Mesenchymal stem cell (in vitro differentiated cells and primary cell): ENCODE measurements around the gene HTRA3.
"Not testable (repeated sequence)": the region's sequence is repeated elsewhere in the genome, so short reads cannot be mapped to it uniquely, and the experiment has no call there.

Experiments used
- DNase-seq: peaks from one replicate; pipeline ENCODE4 v3.0.0-alpha.2; 2013
- H2AFZ ChIP-seq: one replicate; pipeline ENCODE4 v1.6.1; 2013; ENCODE audit warnings: low read depth, mild to moderate bottlenecking, control low read depth, inconsistent platforms, low read length, moderate library complexity
- H2AK5ac ChIP-seq: 2 replicates; pipeline ENCODE4 v1.6.1; 2013; ENCODE audit warnings: low read length, moderate library complexity, mild to moderate bottlenecking, inconsistent platforms; ENCODE audit not compliant: severe bottlenecking
- H2BK120ac ChIP-seq: one replicate; pipeline ENCODE4 v1.6.1; 2013; ENCODE audit warnings: low read depth, mild to moderate bottlenecking, inconsistent platforms, low read length, moderate library complexity
- H2BK12ac ChIP-seq, 2 experiments: one replicate each; pipeline ENCODE4 v1.6.1; 2013; ENCODE audit warnings: inconsistent platforms in 2 of 2, low read length in 2 of 2, mild to moderate bottlenecking in 2 of 2, moderate library complexity in 2 of 2, control low read depth in 1 of 2
- H2BK15ac ChIP-seq: one replicate; pipeline ENCODE4 v1.6.1; 2013; ENCODE audit warnings: mild to moderate bottlenecking, low read depth, inconsistent platforms; ENCODE audit not compliant: poor library complexity, severe bottlenecking
- H2BK5ac ChIP-seq: 2 replicates; pipeline ENCODE4 v1.6.1; 2013; ENCODE audit warnings: low read depth, mild to moderate bottlenecking, low read length, control low read depth, inconsistent platforms; ENCODE audit not compliant: poor library complexity, severe bottlenecking
- H3K14ac ChIP-seq, 2 experiments: one replicate each; pipeline ENCODE4 v1.6.1; 2013; ENCODE audit warnings: inconsistent platforms in 2 of 2, low read length in 2 of 2, control low read depth in 1 of 2, mild to moderate bottlenecking in 1 of 2, moderate library complexity in 1 of 2
- H3K18ac ChIP-seq, 2 experiments: one replicate each; pipeline ENCODE4 v1.6.1; 2013; ENCODE audit warnings: inconsistent platforms in 2 of 2, low read length in 2 of 2, control low read depth in 1 of 2, low read depth in 1 of 2, mild to moderate bottlenecking in 1 of 2
- H3K23ac ChIP-seq, 2 experiments: one replicate each; pipeline ENCODE4 v1.6.1; 2013; ENCODE audit warnings: inconsistent platforms in 2 of 2, low read length in 2 of 2, mild to moderate bottlenecking in 2 of 2, moderate library complexity in 2 of 2, control low read depth in 1 of 2
- H3K27ac ChIP-seq: 2 replicates; pipeline ENCODE4 v1.5.1; 2013; ENCODE audit warnings: mild to moderate bottlenecking, moderate library complexity, low read length, control low read depth, inconsistent platforms; ENCODE audit not compliant: poor library complexity, severe bottlenecking
- H3K27me3 ChIP-seq, 2 experiments: 2 replicates each; pipeline versions ENCODE4 v1.6.1 to v1.7.0; 2013; ENCODE audit warnings: low read length in 2 of 2, mild to moderate bottlenecking in 2 of 2, moderate library complexity in 2 of 2, control low read depth in 1 of 2, inconsistent platforms in 1 of 2; ENCODE audit not compliant: control insufficient read depth in 1 of 2, insufficient read depth in 1 of 2
- H3K36me3 ChIP-seq, 2 experiments: 2 replicates each; pipeline versions ENCODE4 v1.6.1 to v1.7.0; 2013; ENCODE audit warnings: low read length in 2 of 2, control low read depth in 1 of 2, inconsistent platforms in 1 of 2, low read depth in 1 of 2, mild to moderate bottlenecking in 1 of 2; ENCODE audit not compliant: insufficient read depth in 2 of 2, control insufficient read depth in 1 of 2
- H3K4ac ChIP-seq, 2 experiments: one replicate each; pipeline ENCODE4 v1.6.1; 2013; ENCODE audit warnings: inconsistent platforms in 2 of 2, low read length in 2 of 2, mild to moderate bottlenecking in 2 of 2, moderate library complexity in 2 of 2, control low read depth in 1 of 2, low read depth in 1 of 2
- H3K4me1 ChIP-seq: 2 replicates; pipeline ENCODE4 v1.6.1; 2013; ENCODE audit warnings: low read depth, low read length, control low read depth; ENCODE audit not compliant: control insufficient read depth, insufficient read depth
- H3K4me2 ChIP-seq: 2 replicates; pipeline ENCODE4 v1.6.1; 2013; ENCODE audit warnings: low read length, mild to moderate bottlenecking, inconsistent platforms; ENCODE audit not compliant: poor library complexity, severe bottlenecking
- H3K4me3 ChIP-seq, 2 experiments: 2 replicates each; pipeline versions ENCODE4 v1.5.1 to v1.7.0; 2013; ENCODE audit warnings: low read length in 2 of 2, mild to moderate bottlenecking in 2 of 2, control low read depth in 1 of 2, low read depth in 1 of 2; ENCODE audit not compliant: insufficient read depth in 1 of 2
- H3K79me1 ChIP-seq: replicated peaks from 2 replicates; pipeline ENCODE4 v1.6.1; 2013; ENCODE audit warnings: mild to moderate bottlenecking, control low read depth, low read length, inconsistent platforms; ENCODE audit not compliant: poor library complexity, severe bottlenecking
- H3K9ac ChIP-seq: 2 replicates; pipeline ENCODE4 v1.7.0; 2013; ENCODE audit warnings: mild to moderate bottlenecking, low read length, moderate library complexity
- H3K9me3 ChIP-seq: 2 replicates; pipeline ENCODE4 v1.7.0; 2013; ENCODE audit warnings: mild to moderate bottlenecking, low read length; ENCODE audit not compliant: control insufficient read depth
- H4K8ac ChIP-seq: one replicate; pipeline ENCODE4 v1.6.1; 2013; ENCODE audit warnings: inconsistent platforms, mild to moderate bottlenecking, low read length, moderate library complexity
- H4K91ac ChIP-seq: one replicate; pipeline ENCODE4 v1.6.1; 2013; ENCODE audit warnings: mild to moderate bottlenecking, low read length, inconsistent platforms
- WGBS: methylation state at CpG from one replicate; pipeline ENCODE4 v1.1.7; 2013; ENCODE audit warnings: mixed read lengths; 5-methylcytosine and 5-hydroxymethylcytosine counted together

Gene HTRA3

DNA sequence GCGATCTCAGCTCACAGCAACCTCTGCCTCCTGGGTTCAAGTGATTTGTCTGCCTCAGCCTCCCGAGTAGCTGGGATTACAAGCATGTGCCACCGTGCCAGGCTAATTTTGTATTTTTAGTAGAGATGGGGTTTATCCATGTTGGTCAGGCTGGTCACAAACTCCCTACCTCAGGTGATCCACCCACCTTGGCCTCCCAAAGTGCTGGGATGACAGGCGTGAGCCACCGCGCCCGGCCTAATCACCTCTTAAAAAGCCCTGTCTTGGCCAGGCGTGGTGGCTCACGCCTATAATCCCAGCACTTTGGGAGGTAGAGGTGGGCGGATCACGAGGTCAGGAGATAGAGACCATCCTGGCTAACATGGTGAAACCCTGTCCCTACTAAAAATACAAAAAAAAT, 79.7 kb downstream of the HTRA3 start:
- not testable (repeated sequence) for H3K23ac ChIP-seq, H3K4ac ChIP-seq, H3K79me1 ChIP-seq, H3K9ac ChIP-seq, H3K4me2 ChIP-seq, H3K9me3 ChIP-seq, H3K27ac ChIP-seq, H3K4me3 ChIP-seq, H4K91ac ChIP-seq, DNase-seq, H2BK15ac ChIP-seq, H3K14ac ChIP-seq, H2BK120ac ChIP-seq, H3K36me3 ChIP-seq, H2AFZ ChIP-seq, H2BK5ac ChIP-seq, H2AK5ac ChIP-seq, H2BK12ac ChIP-seq, H4K8ac ChIP-seq, H3K18ac ChIP-seq
- Histone ChIP-seq H3K27me3 (peaks cover 12 to 62% of the 10 kb centered on the region in 2 experiments), H3K4me1 (peaks cover 28% of the 10 kb centered on the region)
- 93% methylated on average over 11 of the region's 11 CpGs for WGBS

DNA sequence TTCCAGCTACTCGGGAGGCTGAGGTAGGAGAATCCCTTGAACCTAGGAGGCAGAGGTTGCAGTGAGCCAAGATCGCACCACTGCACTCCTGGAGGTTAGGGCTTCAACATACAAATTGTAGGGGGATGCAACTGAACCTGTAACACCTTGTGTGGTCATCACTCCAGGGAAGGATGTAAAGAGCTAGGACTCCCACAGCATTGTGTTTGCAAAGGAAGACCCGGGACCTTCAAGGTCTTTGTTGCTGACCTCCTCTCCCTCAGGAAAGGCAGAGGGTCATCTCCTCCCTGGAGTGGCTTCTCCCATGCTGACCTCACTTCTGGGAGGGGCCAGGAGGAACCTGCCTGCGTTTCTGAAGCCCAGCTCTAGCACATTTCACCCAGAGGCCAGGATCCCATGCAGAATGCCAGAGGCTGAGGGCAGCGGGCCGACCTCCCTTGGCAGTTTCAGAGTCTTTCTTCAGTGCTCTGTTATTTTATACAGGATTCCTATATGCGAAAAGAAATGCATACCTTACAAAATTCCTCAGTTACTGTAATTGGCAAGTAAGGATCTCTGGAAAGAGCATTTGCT, 80.2 kb downstream of the HTRA3 start:
- no peak overlapping the region for H2BK12ac ChIP-seq
- H3K4ac ChIP-seq = no peak overlapping the region
- no peak overlapping the region for H3K14ac ChIP-seq
- H3K27ac ChIP-seq = no peak overlapping the region
- H2BK5ac ChIP-seq = no peak overlapping the region
- no peak overlapping the region for H2AK5ac ChIP-seq
- H3K4me2 ChIP-seq = no peak overlapping the region
- H3K4me1 ChIP-seq = peaks cover 27% of the 10 kb centered on the region
- WGBS = 78% methylated on average over 6 of the region's 7 CpGs
- H4K91ac ChIP-seq = no peak overlapping the region
- peaks cover 12 to 62% of the 10 kb centered on the region in 2 experiments for H3K27me3 ChIP-seq
- H3K4me3 ChIP-seq = no peak overlapping the region
- no peak for DNase-seq
- H3K18ac ChIP-seq = no peak overlapping the region
- no peak overlapping the region for H3K23ac ChIP-seq
- no peak overlapping the region for H2BK120ac ChIP-seq
- H3K36me3 ChIP-seq = no peaks in the 10 kb centered on the region
- no peaks in the 10 kb centered on the region for H3K9me3 ChIP-seq
- no peak overlapping the region for H4K8ac ChIP-seq
- H3K9ac ChIP-seq = no peak overlapping the region
- no peak overlapping the region for H2AFZ ChIP-seq
- H2BK15ac ChIP-seq = no peak overlapping the region
- H3K79me1 ChIP-seq = no peaks in the 10 kb centered on the region

- no peaks in the 10 kb centered on the region for H3K9me3 ChIP-seq
- H3K14ac ChIP-seq = no peak overlapping the region
- peaks cover 12 to 58% of the 10 kb centered on the region in 2 experiments for H3K27me3 ChIP-seq
- 89% methylated on average over 13 of the region's 13 CpGs for WGBS
- H2BK15ac ChIP-seq = no peak overlapping the region
- H3K9ac ChIP-seq = no peak overlapping the region
- H2AK5ac ChIP-seq = no peak overlapping the region
- H3K36me3 ChIP-seq = no peaks in the 10 kb centered on the region
- no peak overlapping the region for H2AFZ ChIP-seq
- peaks cover 27% of the 10 kb centered on the region for H3K4me1 ChIP-seq
- H3K23ac ChIP-seq = no peak overlapping the region
- no peak overlapping the region for H4K91ac ChIP-seq
- H3K27ac ChIP-seq = no peak overlapping the region
- no peak overlapping the region for H2BK120ac ChIP-seq
- H3K4ac ChIP-seq = no peak overlapping the region
- DNase-seq = no peak
- no peak overlapping the region for H3K4me3 ChIP-seq
- H2BK12ac ChIP-seq = no peak overlapping the region
- H3K18ac ChIP-seq = no peak overlapping the region
- H2BK5ac ChIP-seq = no peak overlapping the region
- no peaks in the 10 kb centered on the region for H3K79me1 ChIP-seq
- H4K8ac ChIP-seq = no peak overlapping the region
- H3K4me2 ChIP-seq = no peak overlapping the region
Measured at GRCh38 chr4:8350352-8350751, 80.8 kb downstream of the HTRA3 start.

DNA sequence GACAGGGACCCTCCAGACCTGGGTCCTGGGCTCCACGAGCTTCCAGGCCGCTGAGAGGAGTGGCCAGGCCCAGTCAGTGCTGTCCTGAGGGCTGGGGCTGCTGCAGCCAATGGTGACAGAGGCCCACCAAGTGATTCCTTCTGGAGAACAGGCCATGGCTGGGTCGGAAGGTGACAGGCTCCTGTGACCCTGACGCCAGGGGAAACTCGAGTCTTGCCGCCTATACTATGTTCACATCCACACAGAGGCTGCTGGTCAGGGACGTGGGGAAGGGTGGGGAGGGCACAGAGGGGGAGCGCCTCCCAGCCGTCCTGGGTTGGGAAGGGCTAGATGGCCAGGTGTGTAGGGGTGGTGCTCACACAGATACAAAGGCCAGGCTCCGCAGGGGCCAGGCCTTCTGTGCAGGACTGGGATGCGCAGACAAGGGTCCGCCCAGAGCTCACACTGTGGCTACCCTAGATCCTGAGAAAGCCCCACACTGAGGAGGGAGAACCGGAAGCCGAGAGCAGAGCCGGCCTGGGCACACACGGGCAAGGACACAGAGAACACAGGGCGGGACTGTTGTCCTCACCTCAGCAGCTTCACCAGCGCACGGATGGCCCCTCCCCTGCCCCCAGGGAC, 81.4 kb downstream of the HTRA3 start:
- no peak overlapping the region for H3K27ac ChIP-seq
- no peak overlapping the region for H3K9ac ChIP-seq
- H4K8ac ChIP-seq = no peak overlapping the region
- H3K9me3 ChIP-seq = no peaks in the 10 kb centered on the region
- H2AFZ ChIP-seq = no peak overlapping the region
- no peak for DNase-seq
- no peak overlapping the region for H2BK15ac ChIP-seq
- H3K4me1 ChIP-seq = peaks cover 27% of the 10 kb centered on the region
- H3K14ac ChIP-seq = no peak overlapping the region
- no peak overlapping the region for H3K23ac ChIP-seq
- no peak overlapping the region for H2BK120ac ChIP-seq
- H3K27me3 ChIP-seq = peaks cover 12 to 54% of the 10 kb centered on the region in 2 experiments
- H3K79me1 ChIP-seq = no peaks in the 10 kb centered on the region
- H4K91ac ChIP-seq = no peak overlapping the region
- no peak overlapping the region for H2AK5ac ChIP-seq
- no peak overlapping the region for H3K4me2 ChIP-seq
- H3K18ac ChIP-seq = no peak overlapping the region
- 74% methylated on average over 18 of the region's 19 CpGs for WGBS
- no peak overlapping the region for H2BK5ac ChIP-seq
- no peak overlapping the region for H3K4ac ChIP-seq
- no peaks in the 10 kb centered on the region for H3K36me3 ChIP-seq
- no peak overlapping the region for H3K4me3 ChIP-seq
- H2BK12ac ChIP-seq = no peak overlapping the region
